ENCODE data around the gene CTNNA1. TPM values are rescaled to one million over a fixed set of nuclear protein-coding genes. Genes with fewer than 3 reads are reported as not detected.
"Not testable (repeated sequence)": the region's sequence is repeated elsewhere in the genome, so short reads cannot be mapped to it uniquely, and the experiment has no call there.

The CTNNA1 gene
- total RNA-seq, 2 donors from 2014 or later, result 247 to 288 TPM

- Histone ChIP-seq H3K36me3 (no peaks in the 10 kb centered on the region), H3K27ac (no peak overlapping the region), H3K27me3 (no peaks in the 10 kb centered on the region), H3K9me3 (no peaks in the 10 kb centered on the region), H3K4me1 (peaks cover 0 to 26% of the 10 kb centered on the region in 2 donors), H3K4me3 (no peak overlapping the region)
- no peak for DNase-seq (ENCODE audit: low spot score)
- no peak for TF ChIP-seq CTCF (IDR thresholded peaks at IDR 0.05)
Observed at GRCh38 chr5:138803285-138803684, 50.1 kb downstream of the CTNNA1 start.

GRCh38 chr5:138803935-138804334 is 50.7 kb downstream of the CTNNA1 start:
- no peak for TF ChIP-seq CTCF (IDR thresholded peaks at IDR 0.05)
- Histone ChIP-seq H3K4me1 (peaks cover 0 to 25% of the 10 kb centered on the region in 2 donors), H3K4me3 (no peak overlapping the region), H3K27me3 (no peaks in the 10 kb centered on the region), H3K36me3 (no peaks in the 10 kb centered on the region), H3K9me3 (no peaks in the 10 kb centered on the region), H3K27ac (no peak overlapping the region)
- no peak for DNase-seq (ENCODE audit: low spot score)

- no peak for TF ChIP-seq CTCF (IDR thresholded peaks at IDR 0.05)
Observed at GRCh38 chr5:138805096-138805495, 51.9 kb downstream of the CTNNA1 start.

GRCh38 chr5:138807182-138807581 is 54.0 kb downstream of the CTNNA1 start:
- Histone ChIP-seq H3K4me1 (peaks cover 0 to 29% of the 10 kb centered on the region in 2 donors), H3K9me3 (no peaks in the 10 kb centered on the region)
- DNase-seq (ENCODE audit: low spot score), result no peak

More at GRCh38 chr5:138805096-138805495, 51.9 kb downstream of the CTNNA1 start:
- Histone ChIP-seq H3K4me3 (no peak overlapping the region), H3K36me3 (peaks cover 2% of the 10 kb centered on the region), H3K27me3 (no peaks in the 10 kb centered on the region), H3K4me1 (peaks cover 0 to 29% of the 10 kb centered on the region in 2 donors), H3K27ac (no peak overlapping the region), H3K9me3 (no peaks in the 10 kb centered on the region)
- DNase-seq (ENCODE audit: low spot score), result no peak

GRCh38 chr5:138809391-138809790 is 56.2 kb downstream of the CTNNA1 start:
- Histone ChIP-seq H3K9me3 (no peaks in the 10 kb centered on the region), H3K36me3 (peaks cover 25% of the 10 kb centered on the region), H3K4me1 (peaks cover 0 to 17% of the 10 kb centered on the region in 2 donors), H3K27me3 (no peaks in the 10 kb centered on the region), H3K4me3 (no peak overlapping the region), H3K27ac (no peak overlapping the region)
- no peak for DNase-seq (ENCODE audit: low spot score)
- no peak for TF ChIP-seq CTCF (IDR thresholded peaks at IDR 0.05)

More at GRCh38 chr5:138807182-138807581, 54.0 kb downstream of the CTNNA1 start:
- TF ChIP-seq CTCF (IDR thresholded peaks at IDR 0.05), result no peak
- Histone ChIP-seq H3K27me3 (no peaks in the 10 kb centered on the region), H3K4me3 (no peak overlapping the region), H3K27ac (no peak overlapping the region), H3K36me3 (peaks cover 12% of the 10 kb centered on the region)

GRCh38 chr5:138810861-138811260 is 57.6 kb downstream of the CTNNA1 start:
- H3K9me3 ChIP-seq, result not testable (repeated sequence)

More at GRCh38 chr5:138810861-138811260, 57.6 kb downstream of the CTNNA1 start:
- H3K4me3 ChIP-seq; DNase-seq (ENCODE audit: low spot score); H3K27ac ChIP-seq; H3K27me3 ChIP-seq: not testable (repeated sequence)
- H3K36me3 ChIP-seq, result peaks cover 33% of the 10 kb centered on the region
- peaks cover 0 to 11% of the 10 kb centered on the region in 2 donors for H3K4me1 ChIP-seq
